ENCODE results near the gene CNTNAP2. TPM values are rescaled to one million over a fixed set of nuclear protein-coding genes. Genes with fewer than 3 reads are reported as not detected.

The CNTNAP2 gene
- total and polyA plus RNA-seq, 2 of the 13 experiments (the other 11 are each of a cell fraction or from before 2014, with no cell fraction given), result 0.40 to 0.42 TPM

- no peak overlapping the region for H3K9ac ChIP-seq (ENCODE audit: insufficient read depth, low read depth, low read length)
- 71% methylated on average over 2 of the region's 2 CpGs for WGBS (ENCODE audit: low lambda C conversion rate)
- no peaks in the 10 kb centered on the region for H3K27me3 ChIP-seq (ENCODE audit: control insufficient read depth in 1 of 2, insufficient read depth in 2 of 2, low read length in 2 of 2)
- no TSS peak for BruUV-seq (replicated peaks)
- no peak overlapping the region for H2AFZ ChIP-seq (ENCODE audit: low read length)
- TF ChIP-seq ARNT (IDR thresholded peaks at IDR 0.05), result no peak
- no peak for TF ChIP-seq TCF7 (IDR thresholded peaks at IDR 0.05; ENCODE audit: low read depth)
- TF ChIP-seq ZSCAN12 (CRISPR knock-in tag; IDR thresholded peaks at IDR 0.05), result no peak
- TF ChIP-seq AKAP8 (CRISPR knock-in tag; IDR thresholded peaks at IDR 0.05), result no peak
- H3K4me2 ChIP-seq (ENCODE audit: low read depth, low read length), result no peak overlapping the region
- ChIA-PET CTCF (ENCODE audit: low intra/inter-chr PET ratio, low total read pairs) (interaction anchor here (1.8 kb wide), 1 partner anchor 198 kb away, joined by 7 read pairs; no protein-coding TSS in a partner anchor), POLR2A (no interaction called here)
- H4K20me1 ChIP-seq (ENCODE audit: insufficient read depth, low read length), result no peaks in the 10 kb centered on the region
- FAIRE-seq (no peak), ATAC-seq (no peak), DNase-seq (ENCODE audit: low spot score) (no peak)
- no peaks in the 10 kb centered on the region for H3K4me1 ChIP-seq (ENCODE audit: insufficient read depth, low read length)
- H3K4me3 ChIP-seq (replicated peaks in 1 of 3; ENCODE audit: insufficient read depth in 1 of 3, low read depth in 2 of 3, low read length in 3 of 3), result no peak overlapping the region
- H3K36me3 ChIP-seq (replicated peaks in 1 of 2; ENCODE audit: control insufficient read depth in 1 of 2, insufficient read depth in 2 of 2, low read length in 2 of 2), result no peaks in the 10 kb centered on the region
- no peaks in the 10 kb centered on the region for H3K9me3 ChIP-seq (ENCODE audit: low read length)
- no peak overlapping the region for H3K27ac ChIP-seq (ENCODE audit: extremely low read length, insufficient read depth, low read length)
- intact Hi-C loops (cut with micrococcal nuclease; ENCODE audit: unreplicated experiment) (no loop called here), in situ Hi-C loops (cut with HindIII; ENCODE audit: extremely low pct_ligation_motif_present, low pct_unique_long_range_greater_than_20kb) (no loop called here)
- H3K79me2 ChIP-seq (ENCODE audit: insufficient read depth, low read length), result no peaks in the 10 kb centered on the region
These were observed 2170.9 kb downstream of the CNTNAP2 start for GRCh38 chr7:148287538-148287937.

DNA sequence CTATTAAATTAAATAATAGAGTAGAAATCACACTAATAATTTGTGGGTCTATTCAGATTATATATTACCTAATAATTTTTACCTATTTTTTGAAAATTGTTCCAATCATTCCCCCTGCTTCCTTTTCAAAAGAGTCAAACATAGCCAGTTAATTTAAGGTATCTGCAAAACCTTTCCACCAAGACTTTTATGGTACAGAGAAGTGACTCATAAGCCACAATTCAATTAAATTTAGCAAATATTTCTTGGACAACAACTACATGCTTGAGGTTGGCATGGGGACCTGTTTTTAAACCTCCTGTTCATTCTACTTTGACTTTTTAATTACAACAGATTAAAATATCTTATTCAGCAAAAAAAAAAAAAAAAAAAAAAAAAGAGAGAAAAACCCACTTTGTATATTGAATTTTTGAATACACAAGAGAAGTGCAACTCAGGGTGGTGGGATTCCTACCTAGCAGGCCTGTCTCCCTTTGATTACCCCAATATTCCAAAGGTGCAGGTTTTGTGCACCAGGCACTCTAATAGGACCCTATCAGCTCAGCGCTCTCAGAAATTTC, 2172.1 kb downstream of the CNTNAP2 start:
- Histone ChIP-seq H4K20me1 (ENCODE audit: insufficient read depth, low read length) (no peaks in the 10 kb centered on the region), H3K27ac (ENCODE audit: extremely low read length, insufficient read depth, low read length) (no peak overlapping the region), H3K9me3 (ENCODE audit: low read length) (no peaks in the 10 kb centered on the region), H2AFZ (ENCODE audit: low read length) (no peak overlapping the region), H3K27me3 (ENCODE audit: control insufficient read depth in 1 of 2, insufficient read depth in 2 of 2, low read length in 2 of 2) (no peaks in the 10 kb centered on the region), H3K4me3 (replicated peaks in 1 of 3; ENCODE audit: insufficient read depth in 1 of 3, low read depth in 2 of 3, low read length in 3 of 3) (no peak overlapping the region), H3K79me2 (ENCODE audit: insufficient read depth, low read length) (no peaks in the 10 kb centered on the region), H3K36me3 (replicated peaks in 1 of 2; ENCODE audit: control insufficient read depth in 1 of 2, insufficient read depth in 2 of 2, low read length in 2 of 2) (no peaks in the 10 kb centered on the region), H3K9ac (ENCODE audit: insufficient read depth, low read depth, low read length) (no peak overlapping the region), H3K4me1 (ENCODE audit: insufficient read depth, low read length) (no peaks in the 10 kb centered on the region), H3K4me2 (ENCODE audit: low read depth, low read length) (no peak overlapping the region)
- TF ChIP-seq PHF20 (CRISPR knock-in tag; IDR thresholded peaks at IDR 0.05) (no peak), MAFF (IDR thresholded peaks at IDR 0.05; ENCODE audit: low read depth, low read length) (peak; percentile 45), MAFK (conservative IDR thresholded peaks at IDR 0.05 in 1 of 2, IDR thresholded peaks at IDR 0.05 in 1 of 2; ENCODE audit: low read length in 2 of 2) (peak in 1 of 2 experiments; percentile 68; a peak in 2 of 4 replicates)
- POLR2A ChIA-PET, result no interaction called here
- DNase-seq (ENCODE audit: low spot score), result no peak
- FAIRE-seq, result no peak
- intact Hi-C loops (cut with micrococcal nuclease; ENCODE audit: unreplicated experiment), result no loop called here
- CTCF ChIA-PET (ENCODE audit: low intra/inter-chr PET ratio, low total read pairs), result no interaction called here
- in situ Hi-C loops (cut with HindIII; ENCODE audit: extremely low pct_ligation_motif_present, low pct_unique_long_range_greater_than_20kb), result no loop called here
- BruUV-seq (replicated peaks), result no TSS peak
- 100% methylated on average over 1 of the region's 1 CpG for WGBS (ENCODE audit: low lambda C conversion rate)
- no peak for ATAC-seq
